Fibroblast of the aortic adventitia (primary cell): ENCODE results near the gene HNF1B. TPM values are rescaled to one million over a fixed set of nuclear protein-coding genes. Genes with fewer than 3 reads are reported as not detected.

Experiments used
- DNase-seq: peaks from one replicate; pipeline ENCODE4 v3.0.0-alpha.2; 2010; ENCODE audit warnings: low read depth
- H3K4me3 ChIP-seq: 2 replicates; pipeline ENCODE4 v1.5.1; 2011; ENCODE audit warnings: low read depth, mild to moderate bottlenecking, control low read depth, low read length, moderate library complexity
- CTCF ChIP-seq: IDR thresholded peaks from 2 replicates; pipeline ENCODE4 v1.5.1; 2011; ENCODE audit warnings: mild to moderate bottlenecking, low read length, control low read depth, inconsistent platforms; ENCODE audit not compliant: insufficient read depth
- total RNA-seq: library from RNA; depleted of rRNA; stranded (reverse); fragments of >200 nt; gene quantifications from 2 replicates; pipeline ENCODE4 v1.2.3, GENCODE V29; 2012; ENCODE audit warnings: low replicate concordance

Gene HNF1B
- total RNA-seq, 1 donor, result not detected

- TF ChIP-seq CTCF, result no peak
- no peak for DNase-seq
These were observed 17.8 kb downstream of the HNF1B start for GRCh38 chr17:37726891-37727675.

GRCh38 chr17:37726248-37726647 is 18.6 kb downstream of the HNF1B start:
- H3K4me3 ChIP-seq, result no peak overlapping the region
- no peak for DNase-seq
- TF ChIP-seq CTCF, result no peak

More at GRCh38 chr17:37726891-37727675, 17.8 kb downstream of the HNF1B start:
- H3K4me3 ChIP-seq, result no peak overlapping the region

DNA sequence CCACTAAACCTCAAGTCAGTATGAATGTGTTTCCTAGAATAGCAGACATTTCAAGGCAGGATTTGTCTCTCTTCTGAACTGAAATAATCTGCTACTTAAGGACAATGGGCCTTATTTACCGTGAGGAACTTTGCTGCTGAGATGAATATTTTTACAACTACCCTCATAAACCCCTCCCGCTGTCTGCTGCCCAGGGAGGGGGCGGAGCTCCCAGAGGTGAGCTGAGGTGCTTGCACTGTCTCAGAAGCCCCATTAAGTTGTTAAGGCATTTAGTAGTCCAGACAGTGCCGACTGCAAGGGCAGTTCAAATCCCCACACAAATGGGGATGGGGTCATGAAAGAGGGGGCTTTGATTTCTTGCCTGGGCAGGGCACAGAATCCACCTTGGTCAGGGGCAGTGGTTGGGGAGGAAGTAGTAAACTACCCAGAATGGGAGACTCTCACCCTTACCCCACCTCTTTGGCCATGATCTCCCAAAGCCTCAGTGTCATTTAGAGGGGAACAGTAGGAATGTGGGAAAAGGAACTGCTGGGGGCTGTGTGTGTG is 19.2 kb downstream of the HNF1B start:
- no peak for DNase-seq
- TF ChIP-seq CTCF, result no peak
- no peak overlapping the region for H3K4me3 ChIP-seq

GRCh38 chr17:37725021-37725595 is 19.8 kb downstream of the HNF1B start:
- H3K4me3 ChIP-seq, result no peak overlapping the region
- no peak for DNase-seq
- TF ChIP-seq CTCF, result no peak

- no peak for TF ChIP-seq CTCF
- no peak overlapping the region for H3K4me3 ChIP-seq
- DNase-seq, result no peak
These were observed 23.9 kb downstream of the HNF1B start for GRCh38 chr17:37720989-37721388.

GRCh38 chr17:37719866-37720265 is 25.0 kb downstream of the HNF1B start:
- no peak for TF ChIP-seq CTCF
- no peak overlapping the region for H3K4me3 ChIP-seq

More at GRCh38 chr17:37719866-37720265, 25.0 kb downstream of the HNF1B start:
- DNase-seq, result no peak
